Osteoblast (primary cell): ENCODE data around the gene FADS6. TPM values are rescaled to one million over a fixed set of nuclear protein-coding genes. Genes with fewer than 3 reads are reported as not detected.
A peak's percentile ranks its signal among the peaks of the same experiment; 100 is the strongest.

Experiments
- DNase-seq: peaks from one replicate; pipeline ENCODE4 v3.0.0; 2011; ENCODE audit warnings: low spot score, mixed read lengths; ENCODE audit not compliant: insufficient read length; ENCODE audit errors: missing footprints
- H2AFZ ChIP-seq: 2 replicates; pipeline ENCODE4 v1.6.0; 2011; ENCODE audit warnings: mild to moderate bottlenecking, low read length
- H3K27ac ChIP-seq: 2 replicates; pipeline ENCODE4 v1.5.1; 2011; ENCODE audit warnings: mild to moderate bottlenecking, low read depth, low read length, moderate library complexity
- H3K27me3 ChIP-seq: 2 replicates; pipeline ENCODE4 v1.6.0; 2012; ENCODE audit warnings: mild to moderate bottlenecking, control low read depth, inconsistent platforms, low read length, moderate library complexity; ENCODE audit not compliant: insufficient read depth
- H3K36me3 ChIP-seq: 2 replicates; pipeline ENCODE4 v1.5.1; 2011; ENCODE audit warnings: mild to moderate bottlenecking, low read length, control low read depth, moderate library complexity; ENCODE audit not compliant: insufficient read depth
- H3K4me1 ChIP-seq: 2 replicates; pipeline ENCODE4 v1.5.1; 2011; ENCODE audit warnings: mild to moderate bottlenecking, low read length, control low read depth, moderate library complexity; ENCODE audit not compliant: insufficient read depth
- H3K4me2 ChIP-seq: 2 replicates; pipeline ENCODE4 v1.6.0; 2011; ENCODE audit warnings: mild to moderate bottlenecking, low read length; ENCODE audit not compliant: insufficient read depth
- H3K4me3 ChIP-seq: fragments of 200-600 bp; sonication (generic); 3 replicates; pipeline ENCODE4 v1.5.1; 2012; ENCODE audit warnings: mild to moderate bottlenecking, low read length, inconsistent platforms; ENCODE audit not compliant: insufficient read depth
- H3K79me2 ChIP-seq: 2 replicates; pipeline ENCODE4 v1.6.0; 2012; ENCODE audit warnings: mild to moderate bottlenecking, low read length, control low read depth, inconsistent platforms; ENCODE audit not compliant: insufficient read depth
- H3K9me3 ChIP-seq: 2 replicates; pipeline ENCODE4 v1.5.1; 2011; ENCODE audit warnings: low read depth, low read length, control low read depth
- H4K20me1 ChIP-seq: 2 replicates; pipeline ENCODE4 v1.6.0; 2012; ENCODE audit warnings: mild to moderate bottlenecking, low read length, control low read depth; ENCODE audit not compliant: insufficient read depth
- total RNA-seq: library from RNA; depleted of rRNA; stranded (reverse); fragments of >200 nt; gene quantifications from 2 replicates; pipeline ENCODE4 v1.2.3, GENCODE V29; 2012
- TF ChIP-seq, protein P1 (sequence below): IDR thresholded peaks from 2 replicates; pipeline ENCODE4 v1.5.1; 2011; ENCODE audit warnings: mild to moderate bottlenecking, low read depth, low read length, moderate library complexity; ENCODE audit errors: extremely low read depth

Gene FADS6
- total RNA-seq, 1 donor: not detected

DNA sequence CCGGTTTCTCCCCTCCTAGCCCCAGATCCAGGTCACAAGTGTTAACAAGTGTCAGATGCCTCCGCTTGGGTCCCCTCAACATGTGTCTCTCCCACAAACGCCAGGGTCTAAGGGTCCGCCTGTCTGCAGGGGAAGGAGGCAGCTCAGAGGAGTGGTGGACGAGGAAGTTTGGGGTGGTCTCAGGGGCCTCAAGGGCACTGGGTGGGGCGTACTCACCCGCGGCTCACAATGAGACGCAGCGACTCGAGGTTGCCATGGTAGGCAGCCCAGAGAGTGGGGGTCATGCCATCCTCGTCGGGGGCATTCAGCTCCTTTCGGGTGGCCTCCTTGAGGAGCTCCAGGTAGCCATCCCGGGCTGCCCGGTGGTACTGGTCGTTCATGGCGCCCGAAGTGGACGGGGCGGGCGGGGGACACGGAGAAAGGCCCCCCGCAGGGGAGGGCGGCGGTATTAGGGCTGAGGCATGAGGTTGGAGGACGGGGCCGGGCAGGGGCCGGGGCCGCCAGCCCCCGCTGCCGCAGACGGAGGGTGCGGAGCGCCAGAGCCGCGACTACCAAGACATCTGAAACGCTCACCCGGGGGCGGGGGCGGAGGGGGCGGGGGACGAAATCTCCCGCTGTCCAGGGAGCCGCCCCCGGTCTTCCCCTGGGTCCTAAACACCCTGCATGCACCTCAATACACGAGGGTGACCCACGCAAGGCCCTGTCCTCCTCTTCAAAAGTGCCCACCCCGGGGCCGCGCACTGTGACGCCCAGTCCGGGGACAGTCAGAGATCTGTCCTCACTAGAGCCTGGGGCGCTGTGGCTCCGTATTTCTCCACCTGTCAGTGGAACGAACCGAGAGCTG lies 29.5 kb upstream of the FADS6 start, which contains the start of gene USH1G:
Gene USH1G, minus strand, starts transcription at position 562 of the 844 bp plus-strand sequence. Its CDS starts 182 bp downstream, at position 380.
- no peaks in the 10 kb centered on the region for H3K36me3 ChIP-seq
- no peaks in the 10 kb centered on the region for H4K20me1 ChIP-seq
- no peaks in the 10 kb centered on the region for H3K79me2 ChIP-seq
- no peak within 1 kb of the TSS for H3K4me3 ChIP-seq
- DNase-seq: no peak
- no peak within 1 kb of the TSS for H3K27ac ChIP-seq
- H3K4me2 ChIP-seq: no peak within 1 kb of the TSS
- H2AFZ ChIP-seq: no peak within 1 kb of the TSS
- H3K4me1 ChIP-seq: no peaks in the 10 kb centered on the region
- peaks cover 53% of the 10 kb centered on the region for H3K27me3 ChIP-seq
- no peaks in the 10 kb centered on the region for H3K9me3 ChIP-seq
- TF ChIP-seq, protein P1, sequence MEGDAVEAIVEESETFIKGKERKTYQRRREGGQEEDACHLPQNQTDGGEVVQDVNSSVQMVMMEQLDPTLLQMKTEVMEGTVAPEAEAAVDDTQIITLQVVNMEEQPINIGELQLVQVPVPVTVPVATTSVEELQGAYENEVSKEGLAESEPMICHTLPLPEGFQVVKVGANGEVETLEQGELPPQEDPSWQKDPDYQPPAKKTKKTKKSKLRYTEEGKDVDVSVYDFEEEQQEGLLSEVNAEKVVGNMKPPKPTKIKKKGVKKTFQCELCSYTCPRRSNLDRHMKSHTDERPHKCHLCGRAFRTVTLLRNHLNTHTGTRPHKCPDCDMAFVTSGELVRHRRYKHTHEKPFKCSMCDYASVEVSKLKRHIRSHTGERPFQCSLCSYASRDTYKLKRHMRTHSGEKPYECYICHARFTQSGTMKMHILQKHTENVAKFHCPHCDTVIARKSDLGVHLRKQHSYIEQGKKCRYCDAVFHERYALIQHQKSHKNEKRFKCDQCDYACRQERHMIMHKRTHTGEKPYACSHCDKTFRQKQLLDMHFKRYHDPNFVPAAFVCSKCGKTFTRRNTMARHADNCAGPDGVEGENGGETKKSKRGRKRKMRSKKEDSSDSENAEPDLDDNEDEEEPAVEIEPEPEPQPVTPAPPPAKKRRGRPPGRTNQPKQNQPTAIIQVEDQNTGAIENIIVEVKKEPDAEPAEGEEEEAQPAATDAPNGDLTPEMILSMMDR: no peak

DNA sequence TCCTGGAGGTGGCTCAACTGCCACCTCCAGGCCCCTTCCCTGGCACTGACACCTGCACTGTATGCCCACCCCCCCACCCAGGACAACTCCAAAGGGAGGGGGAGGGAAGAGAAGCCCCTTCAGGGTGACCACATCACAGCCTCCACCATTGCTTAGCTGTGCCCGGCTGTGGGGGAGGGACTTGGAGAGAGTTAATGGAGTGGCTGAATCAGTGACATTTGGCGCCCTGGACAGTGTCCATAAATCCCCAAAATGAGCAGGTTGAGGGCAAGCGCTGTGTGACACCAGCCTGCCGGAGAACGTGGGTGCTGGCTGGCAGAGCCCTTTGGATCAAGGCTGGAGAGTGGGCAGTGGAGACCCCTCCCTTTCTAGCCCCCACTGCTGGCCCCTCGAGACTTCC lies 28.7 kb upstream of the FADS6 start:
- no peaks in the 10 kb centered on the region for H3K79me2 ChIP-seq
- H3K36me3 ChIP-seq: no peaks in the 10 kb centered on the region
- H3K27ac ChIP-seq: no peak overlapping the region
- H4K20me1 ChIP-seq: no peaks in the 10 kb centered on the region
- H2AFZ ChIP-seq: no peak overlapping the region
- H3K4me1 ChIP-seq: no peaks in the 10 kb centered on the region
- H3K27me3 ChIP-seq: peaks cover 50% of the 10 kb centered on the region
- no peak overlapping the region for H3K4me2 ChIP-seq
- no peak overlapping the region for H3K4me3 ChIP-seq
- peak; percentile 78 for DNase-seq
- TF ChIP-seq, protein P1: no peak
- no peaks in the 10 kb centered on the region for H3K9me3 ChIP-seq

DNA sequence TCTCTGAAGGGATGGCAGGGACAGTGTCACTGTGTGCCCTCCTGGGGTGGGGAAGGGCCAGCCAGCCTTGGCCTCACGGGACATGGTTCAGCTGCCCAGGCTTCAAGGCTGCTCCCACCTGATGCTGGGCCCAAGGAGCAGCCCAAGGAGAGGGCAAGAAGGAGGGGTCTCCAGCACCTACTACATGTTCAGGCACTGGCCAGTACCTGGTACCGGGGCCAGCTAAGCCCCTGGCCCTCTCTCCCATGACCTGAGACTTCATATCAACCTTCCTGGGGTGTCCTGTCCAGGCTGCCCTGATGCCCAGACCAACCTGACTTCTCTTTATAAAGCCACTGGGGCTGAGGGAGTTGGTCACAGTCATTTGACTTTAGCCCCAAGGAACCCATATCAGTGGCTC lies 28.3 kb upstream of the FADS6 start:
- no peaks in the 10 kb centered on the region for H3K36me3 ChIP-seq

More for the DNA sequence above, 28.3 kb upstream of the FADS6 start:
- H3K4me3 ChIP-seq: no peak overlapping the region
- DNase-seq: peak; percentile 81
- no peaks in the 10 kb centered on the region for H3K9me3 ChIP-seq
- H3K4me2 ChIP-seq: no peak overlapping the region
- H2AFZ ChIP-seq: no peak overlapping the region
- H3K27ac ChIP-seq: no peak overlapping the region
- no peaks in the 10 kb centered on the region for H3K4me1 ChIP-seq
- H4K20me1 ChIP-seq: no peaks in the 10 kb centered on the region
- no peaks in the 10 kb centered on the region for H3K79me2 ChIP-seq
- H3K27me3 ChIP-seq: peaks cover 50% of the 10 kb centered on the region
- TF ChIP-seq, protein P1: no peak
